GDM1 (cell line): ENCODE measurements around the gene ACOT12.

Experiments
- DNase-seq: peaks from one replicate; lab custom pipeline; 2025; lab: John Stamatoyannopoulos, UW

ACOT12 gene

GRCh38 chr5:81400375-81400774 lies 6.4 kb upstream of the ACOT12 start:
- peak; percentile 23 for DNase-seq

GRCh38 chr5:81398741-81399140 lies 4.8 kb upstream of the ACOT12 start:
- peak; percentile 41 for DNase-seq

- no peak for DNase-seq
These were observed 3.2 kb upstream of the ACOT12 start for GRCh38 chr5:81397176-81397575.

GRCh38 chr5:81395262-81395661 lies 1.3 kb upstream of the ACOT12 start:
- no peak for DNase-seq

GRCh38 chr5:81393430-81393782 lies 528 bp downstream of the ACOT12 start:
- no peak for DNase-seq

GRCh38 chr5:81389025-81389424 lies 4.9 kb downstream of the ACOT12 start:
- DNase-seq: no peak

- no peak for DNase-seq
These were observed 5.8 kb downstream of the ACOT12 start for GRCh38 chr5:81388169-81388568.

- DNase-seq: no peak
These were observed 10.1 kb downstream of the ACOT12 start for GRCh38 chr5:81383867-81384266.

GRCh38 chr5:81371354-81371876 lies 22.5 kb downstream of the ACOT12 start:
- DNase-seq: no peak

- DNase-seq: no peak
These were observed 23.0 kb downstream of the ACOT12 start for GRCh38 chr5:81370912-81371311.

GRCh38 chr5:81365541-81365940 lies 28.4 kb downstream of the ACOT12 start:
- no peak for DNase-seq

GRCh38 chr5:81363093-81363871 lies 30.7 kb downstream of the ACOT12 start:
- DNase-seq: no peak

GRCh38 chr5:81361600-81361999 lies 32.3 kb downstream of the ACOT12 start:
- DNase-seq: no peak

- no peak for DNase-seq
These were observed 33.3 kb downstream of the ACOT12 start for GRCh38 chr5:81360640-81361039.

- DNase-seq: no peak
These were observed 34.1 kb downstream of the ACOT12 start for GRCh38 chr5:81359881-81360280.

- DNase-seq: no peak
These were observed 34.8 kb downstream of the ACOT12 start for GRCh38 chr5:81359108-81359507.

- no peak for DNase-seq
These were observed 38.4 kb downstream of the ACOT12 start for GRCh38 chr5:81355291-81356251.

GRCh38 chr5:81354093-81354492 lies 39.8 kb downstream of the ACOT12 start:
- no peak for DNase-seq

GRCh38 chr5:81353189-81353588 lies 40.7 kb downstream of the ACOT12 start:
- no peak for DNase-seq

GRCh38 chr5:81350507-81350906 lies 43.4 kb downstream of the ACOT12 start:
- DNase-seq: no peak

GRCh38 chr5:81349161-81349560 lies 44.8 kb downstream of the ACOT12 start:
- DNase-seq: no peak

GRCh38 chr5:81345411-81346003 lies 48.4 kb downstream of the ACOT12 start:
- no peak for DNase-seq
